H7 (cell line): ENCODE measurements around the gene MYO1C. TPM values are rescaled to one million over a fixed set of nuclear protein-coding genes. Genes with fewer than 3 reads are reported as not detected.
"Not testable (repeated sequence)": the region's sequence is repeated elsewhere in the genome, so short reads cannot be mapped to it uniquely, and the experiment has no call there.

Experiments used
- DNase-seq: peaks from one replicate; pipeline ENCODE4 v3.0.0; 2012
- H3K27me3 ChIP-seq: 2 replicates; pipeline ENCODE4 v1.6.0; 2011; ENCODE audit warnings: mild to moderate bottlenecking, low read length; ENCODE audit not compliant: control insufficient read depth, insufficient read depth
- H3K36me3 ChIP-seq: replicated peaks from 2 replicates; pipeline ENCODE4 v1.5.1; 2011; ENCODE audit warnings: low read length; ENCODE audit not compliant: control insufficient read depth, insufficient read depth
- H3K4me3 ChIP-seq: 2 replicates; pipeline ENCODE4 v1.5.1; 2011; ENCODE audit warnings: low read depth, mild to moderate bottlenecking, control low read depth, low read length, moderate library complexity; ENCODE audit not compliant: insufficient read depth
- total RNA-seq: library from RNA; depleted of rRNA; stranded (reverse); fragments of >200 nt; shearing (Covaris generic); gene quantifications from 2 replicates; pipeline ENCODE4 v1.2.3, GENCODE V29; 2014

MYO1C gene
- total RNA-seq, 1 experiment from 2014 or later = 62.6 TPM

DNA sequence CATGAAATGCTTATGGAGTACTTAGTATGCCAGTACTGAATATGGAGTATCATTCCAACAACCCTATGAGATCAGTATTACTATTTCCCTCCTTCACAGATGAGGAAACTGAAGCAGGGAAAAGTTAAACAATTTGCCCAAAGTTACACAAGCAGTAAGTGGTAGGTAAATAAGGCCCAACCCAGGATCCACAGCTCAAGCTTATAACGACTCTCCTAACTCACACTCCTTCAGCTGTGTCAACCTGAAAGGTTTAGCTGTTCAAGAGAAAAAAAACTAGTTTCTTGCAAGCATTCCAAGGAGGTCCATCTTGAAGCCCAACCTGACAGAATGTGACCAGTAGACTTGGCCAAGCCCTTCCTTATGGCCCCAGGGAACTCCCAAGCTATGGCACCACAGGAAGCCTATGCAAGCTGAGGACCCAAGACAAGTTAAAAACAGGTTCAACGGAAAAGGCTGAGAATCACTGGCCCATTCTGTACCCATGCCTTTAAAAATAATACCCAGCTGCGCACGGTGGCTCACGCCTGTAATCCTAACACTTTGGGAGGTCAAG lies 43.0 kb downstream of the MYO1C start:
- Histone ChIP-seq H3K36me3 (peaks cover 3% of the 10 kb centered on the region), H3K4me3 (no peak overlapping the region), H3K27me3 (no peaks in the 10 kb centered on the region)
- DNase-seq = no peak

DNA sequence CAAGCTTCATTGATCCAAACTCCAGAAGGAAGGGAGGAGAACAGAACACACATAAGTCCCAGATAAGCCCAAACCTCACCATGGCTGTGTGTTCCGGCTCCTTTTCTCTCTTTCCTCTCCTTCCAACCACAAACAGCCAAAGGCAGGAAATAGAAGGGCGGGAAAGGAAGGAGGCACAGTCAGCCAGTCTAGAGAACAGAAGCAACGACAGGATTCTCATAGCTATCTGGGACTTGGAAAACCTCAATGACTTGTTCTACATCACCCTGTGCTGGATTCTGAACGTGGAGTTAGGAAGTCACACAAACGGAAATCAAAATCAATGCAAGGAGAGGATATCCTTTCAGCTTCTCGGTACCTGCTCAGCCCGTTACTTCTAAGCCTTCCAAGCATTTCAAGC lies 45.4 kb downstream of the MYO1C start:
- peaks cover 2% of the 10 kb centered on the region for H3K36me3 ChIP-seq
- no peaks in the 10 kb centered on the region for H3K27me3 ChIP-seq
- DNase-seq = no peak
- H3K4me3 ChIP-seq = no peak overlapping the region

DNA sequence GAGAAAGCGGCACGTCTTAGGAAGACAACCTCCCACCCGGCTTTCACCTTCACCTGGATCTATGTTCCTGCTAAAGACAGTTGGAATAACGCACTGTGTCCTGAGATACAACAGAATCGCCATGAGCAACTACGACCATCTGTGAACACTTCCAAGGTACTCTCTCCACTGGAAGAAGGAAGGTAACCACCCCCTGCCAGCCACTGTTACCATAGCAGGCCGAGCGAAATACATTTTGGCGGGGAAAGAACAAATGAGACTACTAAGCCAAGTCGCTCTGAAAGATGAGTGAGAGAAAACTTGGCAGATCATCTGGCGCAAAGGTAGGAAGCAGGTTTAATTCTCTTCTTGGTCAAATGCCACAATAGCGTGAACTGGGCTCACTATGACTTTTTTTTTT lies 46.3 kb downstream of the MYO1C start:
- Histone ChIP-seq H3K27me3 (no peaks in the 10 kb centered on the region), H3K36me3 (no peaks in the 10 kb centered on the region; the same call in 1 of the 2 replicates), H3K4me3 (no peak overlapping the region)
- no peak for DNase-seq

DNA sequence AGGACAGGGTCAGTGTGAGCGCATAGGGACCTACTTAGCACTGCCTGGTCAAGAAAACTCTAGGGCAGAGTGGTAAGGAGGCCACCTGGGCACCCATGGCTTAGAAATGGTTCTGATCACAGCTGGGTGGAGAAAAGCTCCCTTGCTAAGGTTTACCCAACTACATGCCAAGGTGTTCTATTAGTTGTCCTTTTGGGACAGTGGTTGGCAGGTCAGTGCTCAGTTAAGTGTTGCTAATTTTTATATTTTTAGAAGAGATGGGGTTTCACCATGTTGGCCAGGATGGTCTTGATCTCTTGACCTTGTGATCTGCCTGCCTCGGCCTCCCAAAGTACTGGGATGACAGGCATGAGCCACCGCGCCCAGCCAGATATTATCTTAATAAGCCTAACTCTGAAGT lies 46.8 kb downstream of the MYO1C start:
- not testable (repeated sequence) for H3K4me3 ChIP-seq

DNA sequence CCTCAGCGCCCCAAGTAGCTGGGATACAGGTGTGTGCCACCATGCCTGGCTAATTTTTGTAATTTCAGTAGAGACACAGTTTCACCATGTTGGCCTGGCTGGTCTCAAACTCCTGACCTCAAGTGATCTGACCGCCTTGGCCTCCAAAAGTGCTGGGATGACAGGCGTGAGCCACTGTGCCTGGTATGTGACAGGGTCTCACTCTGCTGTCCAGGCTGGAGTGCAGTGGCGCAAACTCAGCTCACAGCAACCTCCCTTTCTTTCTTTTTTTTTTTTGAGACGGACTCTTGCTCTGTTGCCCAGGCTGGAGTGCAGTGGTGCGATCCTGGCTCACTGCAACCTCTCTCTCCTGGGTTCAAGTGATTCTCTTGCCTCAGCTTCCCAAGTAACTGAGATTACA lies 49.8 kb downstream of the MYO1C start:
- not testable (repeated sequence) for H3K36me3 ChIP-seq, H3K4me3 ChIP-seq, DNase-seq, H3K27me3 ChIP-seq

More for the DNA sequence above, 46.8 kb downstream of the MYO1C start:
- DNase-seq, H3K36me3 ChIP-seq, H3K27me3 ChIP-seq: not testable (repeated sequence)

DNA sequence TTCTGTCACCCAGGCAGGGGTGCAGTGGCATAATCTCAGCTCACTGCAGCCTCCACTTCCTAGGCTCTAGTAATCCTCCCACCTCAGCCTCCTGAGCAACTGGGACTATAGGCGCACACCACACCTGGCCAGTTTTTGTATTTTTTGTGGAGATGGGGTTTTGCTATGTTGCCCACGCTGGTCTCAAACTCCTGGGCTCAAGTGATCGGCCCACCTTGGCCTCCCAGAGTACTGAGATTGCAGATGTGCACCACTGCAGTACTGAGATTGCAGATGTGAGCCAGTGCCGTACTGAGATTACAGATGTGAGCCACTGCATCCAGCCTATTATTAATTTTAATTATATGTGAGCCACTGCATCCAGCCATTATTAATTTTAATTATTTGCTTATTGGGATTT lies 50.3 kb downstream of the MYO1C start:
- H3K4me3 ChIP-seq = no peak overlapping the region
- H3K27me3 ChIP-seq = no peaks in the 10 kb centered on the region
- no peaks in the 10 kb centered on the region; the same call in 1 of the 2 replicates for H3K36me3 ChIP-seq
- DNase-seq = no peak

DNA sequence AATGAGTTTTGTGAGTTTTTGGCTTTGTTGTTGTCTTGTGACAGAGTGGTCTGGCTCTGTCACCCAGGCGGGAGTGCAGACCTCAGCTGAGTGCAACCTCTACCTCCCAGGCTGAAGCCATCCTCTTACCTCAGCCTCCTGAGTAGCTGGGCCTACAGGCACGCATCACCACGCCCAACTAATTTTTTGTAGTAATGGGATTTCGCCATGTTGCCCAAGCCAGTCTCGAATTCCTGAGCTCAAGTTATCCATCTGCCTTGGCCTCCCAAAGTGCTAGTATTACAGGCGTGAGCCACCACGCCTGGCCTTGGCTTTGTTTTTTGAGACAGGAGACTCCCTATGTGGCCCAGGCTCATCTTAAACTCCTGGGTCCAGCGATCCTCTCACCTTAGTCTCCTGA lies 51.6 kb downstream of the MYO1C start:
- Histone ChIP-seq H3K36me3 (peaks cover 7% of the 10 kb centered on the region), H3K27me3 (no peaks in the 10 kb centered on the region), H3K4me3 (no peak overlapping the region)
- no peak for DNase-seq

DNA sequence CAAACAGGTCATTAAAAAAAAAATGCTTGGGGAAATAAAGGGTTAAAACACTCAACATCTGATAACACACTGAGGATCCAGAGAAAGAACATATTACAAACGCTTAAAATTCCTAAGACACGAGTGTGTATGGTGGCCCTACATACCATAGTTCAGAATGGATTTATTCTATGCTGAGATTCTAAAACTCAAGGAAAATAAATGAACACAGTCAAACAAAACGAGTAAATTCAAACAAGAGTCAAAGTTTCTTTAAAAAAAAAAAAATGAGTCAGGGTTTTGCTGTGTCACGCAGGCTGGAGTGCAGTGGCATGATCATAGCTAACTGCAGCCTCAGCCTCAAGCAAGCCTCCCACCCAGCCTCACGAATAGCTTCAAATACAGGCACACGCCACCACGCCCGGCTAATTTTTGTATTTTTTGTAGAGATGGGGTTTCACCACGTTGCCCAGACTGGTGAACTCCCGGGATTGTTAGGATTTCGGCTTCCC lies 53.8 kb downstream of the MYO1C start:
- DNase-seq = no peak
- Histone ChIP-seq H3K4me3 (no peak overlapping the region), H3K27me3 (no peaks in the 10 kb centered on the region), H3K36me3 (peaks cover 14% of the 10 kb centered on the region)

DNA sequence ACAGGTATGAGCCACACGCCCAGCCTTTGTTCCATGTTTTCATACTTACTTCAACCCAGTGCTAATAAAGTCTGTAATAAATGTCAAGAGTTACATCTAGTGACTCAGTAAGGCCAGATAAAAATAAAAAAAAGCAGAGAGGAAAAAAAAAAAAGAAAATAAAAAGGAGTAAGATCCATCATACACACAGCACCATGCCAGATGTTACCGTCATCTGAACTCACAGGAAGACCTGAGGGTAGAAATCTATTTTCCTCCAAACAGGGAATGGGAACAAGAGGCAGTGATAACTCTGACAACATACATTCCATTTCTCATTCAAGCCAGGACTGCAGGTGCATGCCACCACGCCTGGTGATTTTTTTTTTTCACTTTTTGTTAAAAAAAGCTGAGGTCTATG lies 57.2 kb downstream of the MYO1C start:
- no peak for DNase-seq
- H3K27me3 ChIP-seq = no peaks in the 10 kb centered on the region
- H3K4me3 ChIP-seq = no peak overlapping the region
- H3K36me3 ChIP-seq = peaks cover 14% of the 10 kb centered on the region

DNA sequence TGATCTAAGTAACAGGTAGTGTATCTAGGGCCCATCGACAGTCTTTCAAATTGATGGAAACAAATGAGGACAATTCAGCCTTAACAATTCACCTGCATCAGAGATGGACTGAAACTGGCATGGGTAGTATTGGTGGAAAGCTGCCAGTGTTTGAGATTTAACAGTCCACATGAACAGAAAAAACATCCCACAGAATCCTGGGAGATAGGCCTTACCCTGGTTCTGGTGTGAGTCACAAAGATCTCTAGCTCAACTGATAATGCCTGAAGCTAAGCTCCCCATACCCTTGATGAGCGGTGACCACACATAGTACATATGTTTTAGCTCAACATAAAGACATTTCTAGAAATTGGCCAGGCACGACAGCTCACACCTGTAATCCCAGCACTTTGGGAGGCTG lies 58.3 kb downstream of the MYO1C start:
- no peak for DNase-seq
- peaks cover 14% of the 10 kb centered on the region for H3K36me3 ChIP-seq
- no peak overlapping the region for H3K4me3 ChIP-seq
- no peaks in the 10 kb centered on the region for H3K27me3 ChIP-seq

DNA sequence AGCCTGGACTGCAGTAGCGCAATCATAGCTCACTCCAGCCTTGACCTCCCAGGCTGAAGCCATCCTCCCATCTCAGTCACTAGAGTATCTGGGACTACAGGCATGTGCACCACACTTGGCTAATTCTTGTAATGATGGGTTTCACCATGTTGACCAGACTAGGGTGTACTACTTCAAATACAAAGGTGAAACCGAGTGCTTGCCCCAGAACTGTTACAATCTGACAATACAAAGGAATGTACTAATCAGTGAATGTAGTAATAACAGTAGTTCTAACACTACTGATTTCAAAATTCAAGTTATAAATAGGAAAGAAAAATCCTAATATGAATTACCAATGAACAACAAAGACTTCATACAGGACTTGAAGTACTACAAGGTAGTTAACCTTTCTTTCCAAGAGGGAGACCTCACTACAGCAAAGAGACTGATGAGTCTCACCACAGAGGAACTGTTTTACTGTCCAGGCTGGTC lies 60.8 kb downstream of the MYO1C start:
- Histone ChIP-seq H3K27me3 (no peaks in the 10 kb centered on the region), H3K36me3 (peaks cover 14% of the 10 kb centered on the region), H3K4me3 (no peak overlapping the region)
- no peak for DNase-seq

DNA sequence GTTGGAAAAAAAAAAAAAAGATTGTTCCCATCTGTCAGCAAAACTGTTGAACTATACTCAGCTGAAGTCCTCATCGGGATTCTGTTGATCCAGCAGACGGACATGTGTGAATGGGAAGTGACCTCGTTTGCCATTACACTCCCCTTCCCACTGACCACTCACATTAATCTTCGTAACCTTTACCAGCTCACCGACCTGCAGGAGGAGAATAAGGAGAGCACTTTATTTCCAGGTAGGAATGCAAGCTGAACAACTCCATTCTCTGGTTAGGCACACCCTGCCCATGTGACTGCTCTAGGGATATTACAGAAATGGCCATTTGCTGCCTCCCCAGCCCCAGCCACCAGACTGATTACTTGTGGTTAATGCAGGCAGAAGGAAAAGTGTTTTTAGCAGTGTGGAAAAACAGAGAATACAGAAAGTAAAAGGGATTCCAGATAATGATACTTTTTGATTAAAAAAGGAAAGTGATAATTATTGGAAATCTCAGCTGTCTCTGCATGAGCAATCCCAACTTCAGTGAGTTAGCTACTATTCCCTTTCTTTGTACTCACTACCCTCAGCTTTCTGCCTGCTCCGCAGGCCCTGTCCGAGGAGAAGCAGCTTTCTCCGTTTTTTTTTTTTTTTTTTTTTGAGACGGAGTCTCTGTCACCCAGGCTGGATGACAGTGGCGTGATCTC lies 68.9 kb downstream of the MYO1C start:
- Histone ChIP-seq H3K4me3 (no peak overlapping the region), H3K27me3 (no peaks in the 10 kb centered on the region), H3K36me3 (peaks cover 19% of the 10 kb centered on the region)
- no peak for DNase-seq

DNA sequence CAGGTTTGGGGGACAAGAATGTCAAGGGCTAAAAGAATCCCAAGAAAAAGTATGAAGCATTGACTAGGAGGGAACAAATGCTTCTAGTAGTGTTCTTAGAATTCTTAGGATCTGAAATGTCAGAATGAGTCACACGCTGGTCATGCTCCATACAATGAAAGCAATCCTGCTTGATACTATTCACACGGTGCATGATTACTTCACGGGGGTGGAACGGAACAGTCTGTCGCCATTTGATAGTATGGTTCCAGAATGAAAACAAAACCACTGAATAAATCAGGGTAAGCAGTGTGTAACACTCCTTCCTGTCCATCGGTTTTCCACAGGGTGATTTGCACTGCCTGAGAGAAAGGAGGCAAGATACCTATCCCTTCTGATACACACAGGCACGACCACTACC lies 69.6 kb downstream of the MYO1C start:
- Histone ChIP-seq H3K36me3 (peaks cover 19% of the 10 kb centered on the region), H3K4me3 (no peak overlapping the region), H3K27me3 (no peaks in the 10 kb centered on the region)
- no peak for DNase-seq

DNA sequence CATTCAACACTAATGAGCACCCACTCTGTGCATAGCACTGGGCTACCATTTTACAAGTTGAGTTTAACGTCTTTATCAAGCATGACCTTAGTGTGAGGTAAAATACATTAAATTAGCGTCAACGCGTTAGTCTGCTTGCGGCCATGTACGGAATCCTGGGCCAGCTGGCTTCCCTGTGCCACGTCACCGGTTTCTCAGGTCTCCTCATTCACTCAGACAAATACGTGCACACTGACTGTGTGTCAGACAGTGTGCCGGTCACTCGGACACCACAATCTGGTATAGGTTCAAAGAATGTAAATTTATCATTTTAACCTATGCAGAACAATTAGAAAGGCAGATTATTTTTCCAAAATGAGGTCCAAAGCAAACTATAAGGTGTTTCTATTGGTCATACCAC lies 71.0 kb downstream of the MYO1C start:
- H3K36me3 ChIP-seq = peaks cover 19% of the 10 kb centered on the region
- no peak overlapping the region for H3K4me3 ChIP-seq
- no peak for DNase-seq
- H3K27me3 ChIP-seq = no peaks in the 10 kb centered on the region

DNA sequence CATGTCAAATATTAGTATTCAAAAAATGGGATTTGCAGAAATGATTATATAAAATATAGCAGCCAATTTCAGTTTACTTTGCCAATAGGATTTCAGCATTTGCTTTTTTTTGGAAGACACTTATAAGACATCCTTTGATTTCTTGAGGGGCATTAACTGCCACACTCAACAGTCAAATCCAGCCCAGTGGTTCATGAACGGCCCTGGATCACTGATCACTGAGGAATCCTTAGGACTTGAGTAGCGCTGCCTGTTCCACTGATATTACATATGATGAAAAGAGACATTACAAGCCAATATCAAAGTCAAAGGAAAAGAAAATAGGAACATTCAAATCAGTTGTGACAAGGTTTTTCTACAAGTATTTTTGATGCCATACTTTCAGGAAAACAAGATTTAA lies 71.5 kb downstream of the MYO1C start:
- H3K27me3 ChIP-seq = no peaks in the 10 kb centered on the region
- no peak overlapping the region for H3K4me3 ChIP-seq
- H3K36me3 ChIP-seq = peaks cover 17% of the 10 kb centered on the region
- DNase-seq = no peak
